ENCODE results near the gene SLC8A2. TPM values are rescaled to one million over a fixed set of nuclear protein-coding genes. Genes with fewer than 3 reads are reported as not detected.

SLC8A2 gene
- total RNA-seq, 2 experiments from 2014 or later: 0.18 to 0.43 TPM

GRCh38 chr19:47436712-47437401 is 34.8 kb downstream of the SLC8A2 start:
- ATAC-seq (peak; percentile 87), DNase-seq (peak; percentile 91)
- peaks cover 41% of the 10 kb centered on the region for H3K27me3 Mint-ChIP-seq
- CTCF ChIA-PET: interaction anchor here (0.6 to 6.1 kb wide), 39 partner anchors 9 to 309 kb away, joined by 3 to 91 read pairs (median 5); partner anchors contain the start of genes DHX34, EHD2, KPTN and NAPA
- H3K36me3 Mint-ChIP-seq (ENCODE audit: low read depth): no peaks in the 10 kb centered on the region
- no peak overlapping the region for H3K4me3 Mint-ChIP-seq
- POLR2A ChIA-PET: interaction anchor here (1.1 to 1.5 kb wide), 2 partner anchors 161 to 172 kb away, joined by 3 to 4 read pairs; no protein-coding TSS in a partner anchor
- no peaks in the 10 kb centered on the region for H3K9me3 Mint-ChIP-seq
- no peak overlapping the region for H3K27ac Mint-ChIP-seq
- peaks cover 26% of the 10 kb centered on the region for H3K4me1 Mint-ChIP-seq (ENCODE audit: low read depth)
- TF ChIP-seq, protein P1, sequence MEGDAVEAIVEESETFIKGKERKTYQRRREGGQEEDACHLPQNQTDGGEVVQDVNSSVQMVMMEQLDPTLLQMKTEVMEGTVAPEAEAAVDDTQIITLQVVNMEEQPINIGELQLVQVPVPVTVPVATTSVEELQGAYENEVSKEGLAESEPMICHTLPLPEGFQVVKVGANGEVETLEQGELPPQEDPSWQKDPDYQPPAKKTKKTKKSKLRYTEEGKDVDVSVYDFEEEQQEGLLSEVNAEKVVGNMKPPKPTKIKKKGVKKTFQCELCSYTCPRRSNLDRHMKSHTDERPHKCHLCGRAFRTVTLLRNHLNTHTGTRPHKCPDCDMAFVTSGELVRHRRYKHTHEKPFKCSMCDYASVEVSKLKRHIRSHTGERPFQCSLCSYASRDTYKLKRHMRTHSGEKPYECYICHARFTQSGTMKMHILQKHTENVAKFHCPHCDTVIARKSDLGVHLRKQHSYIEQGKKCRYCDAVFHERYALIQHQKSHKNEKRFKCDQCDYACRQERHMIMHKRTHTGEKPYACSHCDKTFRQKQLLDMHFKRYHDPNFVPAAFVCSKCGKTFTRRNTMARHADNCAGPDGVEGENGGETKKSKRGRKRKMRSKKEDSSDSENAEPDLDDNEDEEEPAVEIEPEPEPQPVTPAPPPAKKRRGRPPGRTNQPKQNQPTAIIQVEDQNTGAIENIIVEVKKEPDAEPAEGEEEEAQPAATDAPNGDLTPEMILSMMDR (IDR thresholded peaks at IDR 0.05): peak; percentile 88
- intact Hi-C loops (cut with micrococcal nuclease): loop anchor here (2.0 to 10.0 kb wide), 3 partner anchors 48 to 262 kb away; partner anchors contain the start of genes KPTN and NAPA

DNA sequence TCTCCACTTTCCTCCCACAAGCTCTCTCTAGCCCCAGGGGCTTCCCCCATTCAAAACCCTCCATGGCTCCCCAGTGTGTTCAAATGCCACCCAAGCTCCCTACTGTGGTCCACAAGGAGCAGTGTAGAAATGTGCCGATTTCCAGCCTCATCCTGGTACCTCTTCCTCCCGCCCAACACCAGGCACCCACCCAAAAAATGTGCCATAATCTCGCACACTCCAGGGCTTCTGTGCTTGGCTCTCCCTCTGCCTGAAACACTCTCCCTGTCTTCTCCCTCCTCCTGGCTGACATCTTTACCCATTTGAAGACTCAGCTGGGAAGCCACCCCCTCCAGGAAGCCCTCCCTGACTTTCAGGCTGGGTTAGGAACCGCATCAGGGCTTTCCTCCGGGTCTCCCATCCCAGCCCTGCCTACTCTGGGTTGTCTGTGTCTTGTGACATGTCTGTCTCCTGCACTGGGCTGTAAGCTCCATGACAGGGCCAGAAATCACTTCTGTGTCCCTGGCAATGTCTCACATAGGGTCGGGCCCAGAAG is 35.7 kb downstream of the SLC8A2 start:
- no peak for ATAC-seq
- intact Hi-C loops (cut with micrococcal nuclease): loop anchor here (2.0 to 10.0 kb wide), 3 partner anchors 49 to 263 kb away; partner anchors contain the start of genes KPTN and NAPA
- peaks cover 41% of the 10 kb centered on the region for H3K27me3 Mint-ChIP-seq

DNA sequence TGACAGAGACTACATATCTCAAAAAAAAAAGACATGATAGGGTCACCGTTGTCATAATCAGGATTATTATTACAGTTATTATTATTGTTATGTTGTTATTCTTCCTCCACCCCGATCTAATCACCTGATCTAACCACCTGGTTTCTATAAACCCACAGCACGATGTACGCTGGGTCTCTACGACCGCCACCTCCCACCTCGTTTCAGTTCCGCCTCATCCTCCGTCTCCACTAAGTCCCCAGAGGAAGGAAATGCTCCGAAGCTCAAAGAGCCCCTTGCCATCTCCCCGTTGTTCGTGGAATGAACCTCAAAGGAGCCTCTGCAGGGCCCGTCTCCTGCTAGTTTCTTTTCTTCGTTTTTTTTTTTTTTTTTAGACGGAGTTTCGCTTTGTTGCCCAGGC is 36.5 kb downstream of the SLC8A2 start:
- TF ChIP-seq, protein P1 (IDR thresholded peaks at IDR 0.05): no peak
- ATAC-seq (no peak), DNase-seq (no peak)
- Mint-ChIP-seq H3K27me3 (peaks cover 45% of the 10 kb centered on the region), H3K4me3 (no peak overlapping the region), H3K36me3 (ENCODE audit: low read depth) (no peaks in the 10 kb centered on the region), H3K4me1 (ENCODE audit: low read depth) (peaks cover 31% of the 10 kb centered on the region), H3K9me3 (no peaks in the 10 kb centered on the region), H3K27ac (no peak overlapping the region)
- intact Hi-C loops (cut with micrococcal nuclease): loop anchor here (10.0 kb wide), 1 partner anchor 80 kb away; the partner anchor contains the start of gene NAPA
- POLR2A ChIA-PET: interaction anchor here (1.0 kb wide), 1 partner anchor 256 kb away, joined by 5 read pairs; no protein-coding TSS in a partner anchor
- CTCF ChIA-PET: interaction anchor here (0.5 to 6.1 kb wide), 8 partner anchors 10 to 280 kb away, joined by 3 to 91 read pairs (median 15); partner anchors contain the start of genes DHX34, EHD2 and KPTN

More for the DNA sequence above, 35.7 kb downstream of the SLC8A2 start:
- DNase-seq: no peak
- Mint-ChIP-seq H3K9me3 (no peaks in the 10 kb centered on the region), H3K4me1 (ENCODE audit: low read depth) (peaks cover 27% of the 10 kb centered on the region), H3K4me3 (no peak overlapping the region), H3K27ac (no peak overlapping the region), H3K36me3 (ENCODE audit: low read depth) (no peaks in the 10 kb centered on the region)
- TF ChIP-seq, protein P1 (IDR thresholded peaks at IDR 0.05): no peak
- CTCF ChIA-PET: interaction anchor here (0.5 to 6.1 kb wide), 24 partner anchors 8 to 287 kb away, joined by 3 to 91 read pairs (median 6); partner anchors contain the start of genes EHD2, KPTN and NAPA
- POLR2A ChIA-PET: interaction anchor here (0.8 to 1.5 kb wide), 4 partner anchors 53 to 255 kb away, joined by 3 to 5 read pairs (median 4); no protein-coding TSS in a partner anchor

DNA sequence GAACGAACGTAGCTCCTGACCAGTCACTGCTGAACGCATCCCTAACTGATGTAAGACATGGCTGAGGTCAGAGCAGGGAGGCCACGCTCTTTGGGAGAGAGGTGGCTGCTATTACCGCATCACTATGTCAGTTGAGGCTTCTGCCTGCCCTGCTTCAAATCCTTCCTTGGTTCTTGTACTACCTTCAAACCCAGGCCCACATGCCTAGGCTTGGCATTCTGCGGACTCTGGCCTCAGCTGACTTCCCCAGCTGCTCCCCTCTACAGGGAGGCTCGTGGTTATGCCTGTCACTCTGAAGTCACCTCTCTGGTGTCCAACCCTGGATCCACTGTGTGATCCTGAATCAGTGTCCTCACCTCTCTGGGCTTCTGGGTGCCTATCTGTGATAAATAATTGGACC is 37.6 kb downstream of the SLC8A2 start:
- H3K4me1 Mint-ChIP-seq (ENCODE audit: low read depth): peaks cover 37% of the 10 kb centered on the region
- H3K9me3 Mint-ChIP-seq: no peaks in the 10 kb centered on the region
- H3K27ac Mint-ChIP-seq: no peak overlapping the region
- CTCF ChIA-PET: interaction anchor here (1.0 to 6.1 kb wide), 9 partner anchors 12 to 309 kb away, joined by 3 to 91 read pairs (median 6); partner anchors contain the start of genes EHD2, KPTN and NAPA
- H3K36me3 Mint-ChIP-seq (ENCODE audit: low read depth): no peaks in the 10 kb centered on the region
- POLR2A ChIA-PET: interaction anchor here (0.6 to 1.0 kb wide), 2 partner anchors 50 to 252 kb away, joined by 3 read pairs; partner anchors contain the start of gene KPTN
- H3K4me3 Mint-ChIP-seq: no peak overlapping the region
- no peak for DNase-seq
- ATAC-seq: no peak
- intact Hi-C loops (cut with micrococcal nuclease): loop anchor here (10.0 kb wide), 1 partner anchor 81 kb away; the partner anchor contains the start of gene NAPA
- TF ChIP-seq, protein P1 (IDR thresholded peaks at IDR 0.05): no peak
- H3K27me3 Mint-ChIP-seq: peaks cover 46% of the 10 kb centered on the region

Data from activated CD8-positive, alpha-beta T cell treated with anti-CD3 and anti-CD28 coated beads for 36 hours (primary cell).